ENCODE data around the gene CAMTA1. TPM values are rescaled to one million over a fixed set of nuclear protein-coding genes. Genes with fewer than 3 reads are reported as not detected.

Gene CAMTA1
- total RNA-seq, 1 experiment from 2014 or later, result 69.5 TPM

GRCh38 chr1:7279769-7280168, 494.5 kb downstream of the CAMTA1 start:
- Histone ChIP-seq H3K36me3 (ENCODE audit: control insufficient read depth in 1 of 2, insufficient read depth in 2 of 2, low read length in 2 of 2) (no peaks in the 10 kb centered on the region), H3K4me1 (ENCODE audit: control insufficient read depth in 1 of 2, insufficient read depth in 2 of 2, low read length in 2 of 2) (peaks cover 0 to 4% of the 10 kb centered on the region in 2 experiments; a peak in 2 of 4 replicates), H4K20me1 (ENCODE audit: insufficient read depth) (no peaks in the 10 kb centered on the region), H3K27me3 (ENCODE audit: insufficient read depth, low read length) (no peaks in the 10 kb centered on the region), H2AFZ (ENCODE audit: low read depth, low read length, poor library complexity, severe bottlenecking) (no peak overlapping the region), H3K4me2 (ENCODE audit: low read length) (no peak overlapping the region), H3K9me3 (ENCODE audit: control insufficient read depth in 1 of 2, insufficient read depth in 1 of 2, low read depth in 1 of 2, low read length in 2 of 2) (no peaks in the 10 kb centered on the region; a peak in 1 of 4 replicates), H3K9me2 (ENCODE audit: insufficient read depth) (no peaks in the 10 kb centered on the region), H3K9ac (ENCODE audit: low read length) (no peak overlapping the region), H3K4me3 (replicated peaks in 1 of 2; ENCODE audit: low read depth in 1 of 2, low read length in 2 of 2) (no peak overlapping the region), H3K27ac (ENCODE audit: low read depth, low read length) (no peak overlapping the region), H3K79me2 (ENCODE audit: insufficient read depth, low read length) (no peaks in the 10 kb centered on the region)
- TF ChIP-seq FOSL1 (IDR thresholded peaks at IDR 0.05; ENCODE audit: low read depth) (no peak), TCF7L2 (IDR thresholded peaks at IDR 0.05; ENCODE audit: borderline replicate concordance, extremely low read depth, insufficient read depth, insufficient read length) (no peak), CBX3 (IDR thresholded peaks at IDR 0.05; ENCODE audit: low read depth) (no peak), POLR2A (IDR thresholded peaks at IDR 0.05; ENCODE audit: borderline replicate concordance, extremely low read depth, insufficient read depth, insufficient read length) (no peak), ZNF274 (IDR thresholded peaks at IDR 0.05; ENCODE audit: low read depth, low read length) (no peak), EZH2phosphoT487 (IDR thresholded peaks at IDR 0.05; ENCODE audit: borderline replicate concordance) (no peak), JUND (IDR thresholded peaks at IDR 0.05) (no peak), CTCF (IDR thresholded peaks at IDR 0.05 in 2 of 3, conservative IDR thresholded peaks at IDR 0.05 in 1 of 3; ENCODE audit: borderline replicate concordance in 1 of 3, insufficient read depth in 1 of 3, low read depth in 2 of 3, low read length in 2 of 3) (no peak), CEBPB (IDR thresholded peaks at IDR 0.05; ENCODE audit: low read depth) (no peak), ATF3 (IDR thresholded peaks at IDR 0.05) (no peak), ELF1 (IDR thresholded peaks at IDR 0.05; ENCODE audit: borderline replicate concordance, low read depth) (no peak), EZH2 (IDR thresholded peaks at IDR 0.05) (no peak), SRF (IDR thresholded peaks at IDR 0.05; ENCODE audit: low read depth) (no peak), MAX (IDR thresholded peaks at IDR 0.05) (no peak)
- no peak for DNase-seq (ENCODE audit: low read depth, low spot score)
- no TSS peak for BruUV-seq (replicated peaks)
- no peak for ATAC-seq
- intact Hi-C loops (cut with micrococcal nuclease), result no loop called here
- ChIA-PET RAD21 (ENCODE audit: low non-redundant PET in 1 of 2, low total read pairs in 2 of 2, uncharacterized antibody in 2 of 2, unreplicated experiment in 2 of 2) (no interaction called here), POLR2A (no interaction called here), CTCF (no interaction called here)

Data from HCT116 (cell line).